ENCODE measurements around the gene NPFF.

DNA sequence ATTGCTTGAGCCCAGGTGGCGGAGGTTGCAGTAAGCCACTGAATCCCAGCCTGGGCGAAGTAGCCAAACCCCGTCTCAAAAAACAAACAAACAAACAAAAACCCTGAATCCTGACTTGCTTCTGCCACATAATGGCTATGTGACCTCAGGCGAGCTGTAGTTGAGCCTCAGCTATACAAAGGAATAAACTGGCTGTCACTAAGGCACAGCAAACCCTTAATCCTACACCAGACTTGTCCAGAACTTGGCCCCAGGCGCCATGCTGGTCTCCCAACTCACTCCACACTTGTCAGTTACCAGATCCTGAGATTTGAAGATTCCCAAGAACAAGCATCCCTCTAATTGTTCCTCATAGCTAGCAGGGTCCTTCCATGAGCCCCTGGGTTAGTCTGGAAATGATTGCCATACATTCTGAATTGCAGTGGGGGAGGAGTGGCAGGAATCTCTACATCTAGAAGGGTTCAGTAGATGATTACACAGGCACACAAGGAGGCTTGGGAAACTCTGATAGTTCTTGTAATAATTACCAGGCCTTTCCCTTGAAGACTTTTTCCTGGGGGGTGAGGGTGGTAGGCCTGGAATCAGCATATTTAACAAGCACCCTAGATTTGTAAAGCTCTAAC is 17.9 kb downstream of the NPFF start:
- TF ChIP-seq ETV6 (CRISPR knock-in tag; IDR thresholded peaks at IDR 0.05) = no peak
- no peak for TF ChIP-seq ESRRA (CRISPR knock-in tag; IDR thresholded peaks at IDR 0.05; ENCODE audit: borderline replicate concordance)
- TF ChIP-seq ZNF138 (CRISPR knock-in tag; conservative IDR thresholded peaks at IDR 0.05) = no peak
- TF ChIP-seq, protein P1, sequence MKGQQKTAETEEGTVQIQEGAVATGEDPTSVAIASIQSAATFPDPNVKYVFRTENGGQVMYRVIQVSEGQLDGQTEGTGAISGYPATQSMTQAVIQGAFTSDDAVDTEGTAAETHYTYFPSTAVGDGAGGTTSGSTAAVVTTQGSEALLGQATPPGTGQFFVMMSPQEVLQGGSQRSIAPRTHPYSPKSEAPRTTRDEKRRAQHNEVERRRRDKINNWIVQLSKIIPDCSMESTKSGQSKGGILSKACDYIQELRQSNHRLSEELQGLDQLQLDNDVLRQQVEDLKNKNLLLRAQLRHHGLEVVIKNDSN (CRISPR knock-in tag; IDR thresholded peaks at IDR 0.05) = no peak
- TF ChIP-seq CTCF (IDR thresholded peaks at IDR 0.05) = no peak
- no peak for TF ChIP-seq RELA (CRISPR knock-in tag; IDR thresholded peaks at IDR 0.05; ENCODE audit: borderline replicate concordance)
- TF ChIP-seq JUN (CRISPR knock-in tag; IDR thresholded peaks at IDR 0.05) = no peak
- no peak for TF ChIP-seq ZNF121 (CRISPR knock-in tag; IDR thresholded peaks at IDR 0.05)
- TF ChIP-seq GABPB1 (CRISPR knock-in tag; IDR thresholded peaks at IDR 0.05) = no peak
- TF ChIP-seq FOXJ3 (CRISPR knock-in tag; IDR thresholded peaks at IDR 0.05; ENCODE audit: borderline replicate concordance) = no peak
- TF ChIP-seq NFYB (CRISPR knock-in tag; conservative IDR thresholded peaks at IDR 0.05; ENCODE audit: low read depth) = no peak
